HepG2 (cell line): Measurements from ENCODE around the gene DIS3L2. TPM values are rescaled to one million over a fixed set of nuclear protein-coding genes. Genes with fewer than 3 reads are reported as not detected.

ENCODE experiments used
- GATAD2A ChIP-seq: IDR thresholded peaks from 2 replicates; pipeline ENCODE4 v1.6.1; 2016
- HDAC6 ChIP-seq: fragments of 200-600 bp; sonication (generic); IDR thresholded peaks from 2 replicates; pipeline ENCODE4 v1.7.0; 2017; ENCODE audit warnings: mild to moderate bottlenecking, antibody characterized with exemption, low read length, low read depth
- KLF13 ChIP-seq: sonication (generic); formaldehyde crosslinking; IDR thresholded peaks from 2 replicates; pipeline ENCODE4 v1.4.0; 2020; ENCODE audit warnings: mild to moderate bottlenecking, missing genetic modification reagents
- MXI1 ChIP-seq: IDR thresholded peaks from 3 replicates; pipeline ENCODE4 v1.6.1; 2012; ENCODE audit warnings: low read depth, low read length, inconsistent platforms, borderline replicate concordance
- NR2C2 ChIP-seq: sonication (generic); formaldehyde crosslinking; IDR thresholded peaks from 2 replicates; pipeline ENCODE4 v1.4.0; 2020; ENCODE audit warnings: missing genetic modification reagents, mild to moderate bottlenecking, moderate library complexity, borderline replicate concordance
- POGK ChIP-seq: sonication (generic); formaldehyde crosslinking; conservative IDR thresholded peaks from 2 replicates; pipeline ENCODE4 v1.8.0; 2022; ENCODE audit warnings: mild to moderate bottlenecking, moderate library complexity, missing genetic modification reagents
- RFX5 ChIP-seq: IDR thresholded peaks from 2 replicates; pipeline ENCODE4 v1.6.1; 2011; ENCODE audit warnings: low read depth, low read length, improper control_type of control experiment
- SAP130 ChIP-seq: IDR thresholded peaks from 2 replicates; pipeline ENCODE4 v1.6.1; 2016; ENCODE audit warnings: low read depth
- THAP11 ChIP-seq: IDR thresholded peaks from 2 replicates; pipeline ENCODE4 v1.6.1; 2016; ENCODE audit warnings: missing biosample characterization, missing genetic modification reagents
- ZBTB10 ChIP-seq: sonication (generic); formaldehyde crosslinking; IDR thresholded peaks from 2 replicates; pipeline ENCODE4 v1.4.0; 2020; ENCODE audit warnings: missing genetic modification reagents, borderline replicate concordance
- ZMYM2 ChIP-seq: sonication (generic); formaldehyde crosslinking; IDR thresholded peaks from 2 replicates; pipeline ENCODE4 v1.8.0; 2022; ENCODE audit warnings: mild to moderate bottlenecking, missing genetic modification reagents
- ZNF280D ChIP-seq: sonication (generic); formaldehyde crosslinking; IDR thresholded peaks from 2 replicates; pipeline ENCODE4 v1.5.1; 2020; ENCODE audit warnings: mild to moderate bottlenecking, missing genetic modification reagents
- ZNF296 ChIP-seq: sonication (generic); formaldehyde crosslinking; conservative IDR thresholded peaks from 2 replicates; pipeline ENCODE4 v1.5.0; 2020; ENCODE audit warnings: mild to moderate bottlenecking, missing genetic modification reagents
- ZNF350 ChIP-seq: sonication (generic); formaldehyde crosslinking; IDR thresholded peaks from 2 replicates; pipeline ENCODE4 v1.4.0; 2020; ENCODE audit warnings: mild to moderate bottlenecking, low read depth, missing genetic modification reagents, borderline replicate concordance
- ZNF430 ChIP-seq: sonication (generic); formaldehyde crosslinking; IDR thresholded peaks from 2 replicates; pipeline ENCODE4 v1.9.0; 2021; ENCODE audit warnings: mild to moderate bottlenecking, missing genetic modification reagents
- ZNF562 ChIP-seq: sonication (generic); formaldehyde crosslinking; IDR thresholded peaks from 2 replicates; pipeline ENCODE4 v1.8.0; 2022; ENCODE audit warnings: missing genetic modification reagents, borderline replicate concordance
- ZNF570 ChIP-seq: sonication (generic); formaldehyde crosslinking; IDR thresholded peaks from 2 replicates; pipeline ENCODE4 v1.4.0; 2020; ENCODE audit warnings: mild to moderate bottlenecking, missing genetic modification reagents, borderline replicate concordance
- polyA plus RNA-seq, 8 experiments: library from polyadenylated mRNA; depleted of rRNA in 3 of 8; stranded (reverse) in 7 of 8; unstranded in 1 of 8; fragments of >200 nt; fragmentation: Illumina TruSeq in 4 of 8; extraction: Trizol in 4 of 8; gene quantifications; 2 replicates each; pipeline versions ENCODE4 v1.2.1 to v1.2.3, GENCODE V29; 2011 to 2016; ENCODE audit warnings: low read depth in 4 of 8, missing spikeins in 1 of 8, mixed read lengths in 1 of 8; ENCODE audit not compliant: insufficient read depth in 1 of 8
- total RNA-seq, 5 experiments: library from RNA; depleted of rRNA; stranded (reverse); fragments of >200 nt; fragmentation: Illumina TruSeq; extraction: Trizol; gene quantifications; 2 replicates each; pipeline ENCODE4 v1.2.3, GENCODE V29; 2016; ENCODE audit warnings: low read depth in 1 of 5
- TF ChIP-seq, protein P1 (sequence below): sonication (generic); formaldehyde crosslinking; IDR thresholded peaks from 2 replicates; pipeline ENCODE4 v1.5.1; 2020; ENCODE audit warnings: missing genetic modification reagents, mild to moderate bottlenecking, borderline replicate concordance
- TF ChIP-seq, protein P2 (sequence below): IDR thresholded peaks from 2 replicates; pipeline ENCODE4 v1.6.1; 2016; ENCODE audit warnings: mild to moderate bottlenecking, missing biosample characterization, missing genetic modification reagents

DIS3L2 gene
- total and polyA plus RNA-seq, 2 of the 13 experiments (the other 11 are each of a cell fraction or from before 2014, with no cell fraction given), result 7.0 to 23.9 TPM

DNA sequence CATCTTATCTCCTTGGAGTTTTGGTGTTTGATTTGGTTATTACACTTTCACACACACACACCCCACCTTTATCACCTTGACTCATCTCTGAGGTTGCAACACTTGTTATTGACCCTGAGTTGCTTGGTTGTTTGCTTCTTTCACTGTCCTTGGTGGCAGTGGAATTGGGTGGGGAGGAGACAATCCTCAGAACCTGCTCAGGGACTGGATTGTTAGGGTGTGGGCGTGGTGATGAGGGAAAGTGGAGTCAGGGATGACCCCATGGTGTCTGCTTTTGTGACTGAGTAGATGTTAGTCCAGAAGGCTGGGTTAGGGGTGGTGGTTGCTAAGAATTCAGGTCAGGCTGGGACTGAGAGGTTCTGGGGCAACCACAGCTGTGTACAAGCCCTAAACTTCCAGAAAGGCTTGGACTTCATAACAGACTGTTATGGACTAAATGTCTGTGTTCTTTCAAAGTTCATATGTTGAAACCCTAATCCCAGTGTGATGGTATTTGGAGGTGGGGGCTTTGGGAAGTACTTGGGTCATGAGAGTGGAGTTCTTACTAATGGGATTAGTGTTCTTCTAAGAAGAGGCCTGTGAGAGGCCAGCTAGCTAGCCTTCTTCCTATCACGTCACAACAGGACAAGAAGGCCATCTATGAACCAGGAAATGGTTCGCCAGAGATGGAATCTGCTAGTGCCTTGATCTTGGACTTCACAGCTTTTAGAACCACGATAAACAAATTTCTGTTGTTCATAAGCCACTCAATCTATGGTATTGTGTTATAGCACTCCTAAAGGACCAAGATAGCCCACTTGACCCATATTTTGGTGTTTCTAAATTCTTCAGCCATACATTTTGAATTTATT lies 3.4 kb upstream of the DIS3L2 start (continued):
- TF ChIP-seq, protein P1, sequence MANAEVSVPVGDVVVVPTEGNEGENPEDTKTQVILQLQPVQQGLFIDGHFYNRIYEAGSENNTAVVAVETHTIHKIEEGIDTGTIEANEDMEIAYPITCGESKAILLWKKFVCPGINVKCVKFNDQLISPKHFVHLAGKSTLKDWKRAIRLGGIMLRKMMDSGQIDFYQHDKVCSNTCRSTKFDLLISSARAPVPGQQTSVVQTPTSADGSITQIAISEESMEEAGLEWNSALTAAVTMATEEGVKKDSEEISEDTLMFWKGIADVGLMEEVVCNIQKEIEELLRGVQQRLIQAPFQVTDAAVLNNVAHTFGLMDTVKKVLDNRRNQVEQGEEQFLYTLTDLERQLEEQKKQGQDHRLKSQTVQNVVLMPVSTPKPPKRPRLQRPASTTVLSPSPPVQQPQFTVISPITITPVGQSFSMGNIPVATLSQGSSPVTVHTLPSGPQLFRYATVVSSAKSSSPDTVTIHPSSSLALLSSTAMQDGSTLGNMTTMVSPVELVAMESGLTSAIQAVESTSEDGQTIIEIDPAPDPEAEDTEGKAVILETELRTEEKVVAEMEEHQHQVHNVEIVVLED (CRISPR knock-in tag), result no peak
- TF ChIP-seq ZBTB10 (CRISPR knock-in tag), result no peak
- TF ChIP-seq ZNF562 (CRISPR knock-in tag), result no peak
- 0 out of 2 replicates have a peak, but pooled peaks have one; percentile 48 for TF ChIP-seq POGK (CRISPR knock-in tag)
- TF ChIP-seq ZNF280D (CRISPR knock-in tag), result peak; percentile 76
- TF ChIP-seq SAP130 (CRISPR knock-in tag), result peak; percentile 51
- no peak for TF ChIP-seq ZNF296 (CRISPR knock-in tag)
- TF ChIP-seq ZNF430 (CRISPR knock-in tag), result no peak
- TF ChIP-seq ZNF570 (CRISPR knock-in tag), result no peak
- no peak for TF ChIP-seq KLF13 (CRISPR knock-in tag)
- no peak for TF ChIP-seq MXI1
- no peak for TF ChIP-seq RFX5
- TF ChIP-seq GATAD2A, result peak; percentile 99
- TF ChIP-seq THAP11, result peak; percentile 75
- TF ChIP-seq ZMYM2, result peak; percentile 31; the same call in 1 of the 2 replicates
- no peak; the same call in 1 of the 2 replicates for TF ChIP-seq ZNF350 (CRISPR knock-in tag)
- TF ChIP-seq, protein P2, sequence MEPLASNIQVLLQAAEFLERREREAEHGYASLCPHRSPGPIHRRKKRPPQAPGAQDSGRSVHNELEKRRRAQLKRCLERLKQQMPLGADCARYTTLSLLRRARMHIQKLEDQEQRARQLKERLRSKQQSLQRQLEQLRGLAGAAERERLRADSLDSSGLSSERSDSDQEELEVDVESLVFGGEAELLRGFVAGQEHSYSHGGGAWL (CRISPR knock-in tag), result no peak
- TF ChIP-seq HDAC6, result no peak
- TF ChIP-seq NR2C2 (CRISPR knock-in tag), result peak; percentile 73; the same call in 1 of the 2 replicates
